ENCODE results near the gene DDAH2.
A peak's percentile ranks its signal among the peaks of the same experiment; 100 is the strongest.

The DDAH2 gene
- total RNA-seq, result 4.5 reads per million, percentile 18 among the genes with 10 or more reads in this experiment

- DNase-seq, result no peak
These were observed at the start of gene DDAH2 for GRCh38 chr6:31728767-31729514. TSS of gene DDAH2 (minus strand) at chr6:31729299. CDS start at chr6:31729161, 138 bp downstream.

- no peak for DNase-seq
These were observed 49.1 kb upstream of the DDAH2 start for GRCh38 chr6:31778193-31778592.

GRCh38 chr6:31777667-31778050 is 48.6 kb upstream of the DDAH2 start:
- no peak for DNase-seq

- DNase-seq, result peak; percentile 46
These were observed 48.0 kb upstream of the DDAH2 start, which contains the start of gene VWA7 for GRCh38 chr6:31776989-31777666. TSS of gene VWA7 (minus strand) at chr6:31777328. CDS start at chr6:31776779, 549 bp downstream.

GRCh38 chr6:31776485-31776988 is 47.4 kb upstream of the DDAH2 start:
- DNase-seq, result no peak

- no peak for DNase-seq
These were observed 46.8 kb upstream of the DDAH2 start for GRCh38 chr6:31775633-31776484.

GRCh38 chr6:31775184-31775583 is 46.1 kb upstream of the DDAH2 start:
- DNase-seq, result no peak

GRCh38 chr6:31771992-31772358 is 42.9 kb upstream of the DDAH2 start:
- no peak for DNase-seq

GRCh38 chr6:31770860-31771259 is 41.8 kb upstream of the DDAH2 start:
- no peak for DNase-seq

GRCh38 chr6:31769684-31770371 is 40.7 kb upstream of the DDAH2 start:
- peak; percentile 73 for DNase-seq

- DNase-seq, result no peak
These were observed 39.5 kb upstream of the DDAH2 start for GRCh38 chr6:31768363-31769257.

- no peak for DNase-seq
These were observed 38.1 kb upstream of the DDAH2 start for GRCh38 chr6:31767096-31767645.

- no peak for DNase-seq
These were observed 37.1 kb upstream of the DDAH2 start for GRCh38 chr6:31765910-31766794.

- no peak for DNase-seq
These were observed 36.4 kb upstream of the DDAH2 start for GRCh38 chr6:31765559-31765909.

GRCh38 chr6:31764198-31764597 is 35.1 kb upstream of the DDAH2 start:
- DNase-seq, result no peak

GRCh38 chr6:31763619-31763940 is 34.5 kb upstream of the DDAH2 start:
- no peak for DNase-seq

- no peak for DNase-seq
These were observed 33.9 kb upstream of the DDAH2 start for GRCh38 chr6:31762878-31763618.

- DNase-seq, result no peak
These were observed 33.3 kb upstream of the DDAH2 start, which contains the start of gene SAPCD1 for GRCh38 chr6:31762356-31762755. TSS of gene SAPCD1 (plus strand) at chr6:31762656. CDS start at chr6:31763055, 399 bp downstream.

- DNase-seq, result no peak
These were observed 32.2 kb upstream of the DDAH2 start for GRCh38 chr6:31761343-31761742.

Data from effector CD4-positive, alpha-beta T cell (primary cell).